Panc1 (cell line): ENCODE results near the gene TSPYL4.

ENCODE experiments used
- CTCF ChIP-seq: fragments of 450-650 bp; IDR thresholded peaks from 2 replicates; pipeline ENCODE4 v1.5.1; 2017; ENCODE audit warnings: mild to moderate bottlenecking
- POLR2AphosphoS5 ChIP-seq: IDR thresholded peaks from 2 replicates; pipeline ENCODE4 v1.6.1; 2012; ENCODE audit warnings: mild to moderate bottlenecking, low read depth, low read length, moderate library complexity
- SIN3A ChIP-seq: IDR thresholded peaks from 2 replicates; pipeline ENCODE4 v1.6.1; 2012; ENCODE audit warnings: low read depth, mild to moderate bottlenecking, low read length, moderate library complexity, borderline replicate concordance; ENCODE audit not compliant: insufficient read depth
- TCF7L2 ChIP-seq: IDR thresholded peaks from 2 replicates; pipeline ENCODE4 v1.6.1; 2011; ENCODE audit warnings: mild to moderate bottlenecking, low read depth, low read length, inconsistent platforms
- TF ChIP-seq, protein P1 (sequence below), 2 experiments: IDR thresholded peaks; 2 replicates each; pipeline ENCODE4 v1.6.1; 2011 to 2012; ENCODE audit warnings: low read depth in 2 of 2, control low read depth in 1 of 2, low read length in 1 of 2, mild to moderate bottlenecking in 1 of 2, moderate library complexity in 1 of 2; ENCODE audit not compliant: insufficient read depth in 1 of 2

- TF ChIP-seq CTCF (no peak), SIN3A (no peak), POLR2AphosphoS5 (no peak), TCF7L2 (no peak)
- TF ChIP-seq, protein P1, sequence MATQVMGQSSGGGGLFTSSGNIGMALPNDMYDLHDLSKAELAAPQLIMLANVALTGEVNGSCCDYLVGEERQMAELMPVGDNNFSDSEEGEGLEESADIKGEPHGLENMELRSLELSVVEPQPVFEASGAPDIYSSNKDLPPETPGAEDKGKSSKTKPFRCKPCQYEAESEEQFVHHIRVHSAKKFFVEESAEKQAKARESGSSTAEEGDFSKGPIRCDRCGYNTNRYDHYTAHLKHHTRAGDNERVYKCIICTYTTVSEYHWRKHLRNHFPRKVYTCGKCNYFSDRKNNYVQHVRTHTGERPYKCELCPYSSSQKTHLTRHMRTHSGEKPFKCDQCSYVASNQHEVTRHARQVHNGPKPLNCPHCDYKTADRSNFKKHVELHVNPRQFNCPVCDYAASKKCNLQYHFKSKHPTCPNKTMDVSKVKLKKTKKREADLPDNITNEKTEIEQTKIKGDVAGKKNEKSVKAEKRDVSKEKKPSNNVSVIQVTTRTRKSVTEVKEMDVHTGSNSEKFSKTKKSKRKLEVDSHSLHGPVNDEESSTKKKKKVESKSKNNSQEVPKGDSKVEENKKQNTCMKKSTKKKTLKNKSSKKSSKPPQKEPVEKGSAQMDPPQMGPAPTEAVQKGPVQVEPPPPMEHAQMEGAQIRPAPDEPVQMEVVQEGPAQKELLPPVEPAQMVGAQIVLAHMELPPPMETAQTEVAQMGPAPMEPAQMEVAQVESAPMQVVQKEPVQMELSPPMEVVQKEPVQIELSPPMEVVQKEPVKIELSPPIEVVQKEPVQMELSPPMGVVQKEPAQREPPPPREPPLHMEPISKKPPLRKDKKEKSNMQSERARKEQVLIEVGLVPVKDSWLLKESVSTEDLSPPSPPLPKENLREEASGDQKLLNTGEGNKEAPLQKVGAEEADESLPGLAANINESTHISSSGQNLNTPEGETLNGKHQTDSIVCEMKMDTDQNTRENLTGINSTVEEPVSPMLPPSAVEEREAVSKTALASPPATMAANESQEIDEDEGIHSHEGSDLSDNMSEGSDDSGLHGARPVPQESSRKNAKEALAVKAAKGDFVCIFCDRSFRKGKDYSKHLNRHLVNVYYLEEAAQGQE (IDR thresholded peaks at IDR 0.05; ENCODE audit: insufficient read depth in 1 of 2, low read depth in 2 of 2, low read length in 1 of 2): no peak
Measured at GRCh38 chr6:116283191-116283590, 29.3 kb upstream of the TSPYL4 start.
